Thyroid gland (tissue), 4 donors: ENCODE results near the gene NDUFB2.

Source experiments
- POLR2A ChIP-seq, 2 donors: fragments of 450-650 bp; IDR thresholded peaks; one replicate each; pipeline ENCODE4 v1.6.1; 2017; ENCODE audit warnings: antibody characterized with exemption in 2 of 2, mild to moderate bottlenecking in 2 of 2, moderate library complexity in 1 of 2
- TF ChIP-seq, protein P1 (sequence below), 6 experiments: fragments of 200-600 bp in 3 of 6; fragments of 450-650 bp in 3 of 6; sonication (generic) in 3 of 6; IDR thresholded peaks; one replicate each; pipeline ENCODE4 v1.5.1; 2016 to 2019; ENCODE audit warnings: antibody characterized with exemption in 6 of 6, mild to moderate bottlenecking in 2 of 6, inconsistent platforms in 1 of 6, moderate library complexity in 1 of 6

DNA sequence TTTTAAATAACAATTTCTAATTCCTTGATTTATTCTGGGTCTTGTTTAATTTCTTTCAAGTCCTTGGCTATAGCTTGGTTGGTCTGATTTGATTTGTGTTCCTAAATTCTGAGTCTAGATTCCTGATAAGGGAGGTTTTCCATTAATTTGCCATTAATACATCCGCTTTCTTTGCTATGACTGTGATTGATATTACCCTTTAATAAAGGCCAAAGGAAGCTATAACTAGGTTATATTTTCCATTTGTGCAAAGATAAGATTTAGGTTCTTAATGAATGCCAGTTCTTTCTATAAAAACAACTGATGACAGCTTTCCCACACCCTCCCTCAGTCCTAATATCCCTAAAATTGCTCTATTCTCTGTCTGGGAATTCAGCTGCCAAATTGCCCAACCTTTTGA, 28.2 kb downstream of the NDUFB2 start:
- TF ChIP-seq, protein P1, sequence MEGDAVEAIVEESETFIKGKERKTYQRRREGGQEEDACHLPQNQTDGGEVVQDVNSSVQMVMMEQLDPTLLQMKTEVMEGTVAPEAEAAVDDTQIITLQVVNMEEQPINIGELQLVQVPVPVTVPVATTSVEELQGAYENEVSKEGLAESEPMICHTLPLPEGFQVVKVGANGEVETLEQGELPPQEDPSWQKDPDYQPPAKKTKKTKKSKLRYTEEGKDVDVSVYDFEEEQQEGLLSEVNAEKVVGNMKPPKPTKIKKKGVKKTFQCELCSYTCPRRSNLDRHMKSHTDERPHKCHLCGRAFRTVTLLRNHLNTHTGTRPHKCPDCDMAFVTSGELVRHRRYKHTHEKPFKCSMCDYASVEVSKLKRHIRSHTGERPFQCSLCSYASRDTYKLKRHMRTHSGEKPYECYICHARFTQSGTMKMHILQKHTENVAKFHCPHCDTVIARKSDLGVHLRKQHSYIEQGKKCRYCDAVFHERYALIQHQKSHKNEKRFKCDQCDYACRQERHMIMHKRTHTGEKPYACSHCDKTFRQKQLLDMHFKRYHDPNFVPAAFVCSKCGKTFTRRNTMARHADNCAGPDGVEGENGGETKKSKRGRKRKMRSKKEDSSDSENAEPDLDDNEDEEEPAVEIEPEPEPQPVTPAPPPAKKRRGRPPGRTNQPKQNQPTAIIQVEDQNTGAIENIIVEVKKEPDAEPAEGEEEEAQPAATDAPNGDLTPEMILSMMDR (IDR thresholded peaks at IDR 0.05): no peak
- TF ChIP-seq POLR2A (IDR thresholded peaks at IDR 0.05): no peak
